ENCODE measurements around the gene NCKAP5. TPM values are rescaled to one million over a fixed set of nuclear protein-coding genes. Genes with fewer than 3 reads are reported as not detected.

Gene NCKAP5
- polyA plus RNA-seq, 1 experiment, result 2.1 TPM

GRCh38 chr2:132963161-132963560 is 605.1 kb downstream of the NCKAP5 start:
- no peak for DNase-seq (ENCODE audit: low read depth)
- ChIA-PET POLR2A (no interaction called here), CTCF (no interaction called here)
- H3K27me3 ChIP-seq (ENCODE audit: control insufficient read depth, insufficient read depth, low read length), result no peaks in the 10 kb centered on the region
- no peaks in the 10 kb centered on the region for H3K36me3 ChIP-seq (ENCODE audit: control insufficient read depth, insufficient read depth, low read length)
- TF ChIP-seq CTCF (IDR thresholded peaks at IDR 0.05; ENCODE audit: insufficient read depth, low read depth, low read length), result no peak
- no peak overlapping the region for H3K4me3 ChIP-seq (ENCODE audit: low read depth, low read length)

GRCh38 chr2:132958887-132959286 is 609.4 kb downstream of the NCKAP5 start:
- POLR2A ChIA-PET, result no interaction called here
- no peak for TF ChIP-seq CTCF (IDR thresholded peaks at IDR 0.05; ENCODE audit: insufficient read depth, low read depth, low read length)
- DNase-seq (ENCODE audit: low read depth), result no peak
- Histone ChIP-seq H3K4me3 (ENCODE audit: low read depth, low read length) (no peak overlapping the region), H3K36me3 (ENCODE audit: control insufficient read depth, insufficient read depth, low read length) (no peaks in the 10 kb centered on the region), H3K27me3 (ENCODE audit: control insufficient read depth, insufficient read depth, low read length) (no peaks in the 10 kb centered on the region)
- CTCF ChIA-PET, result interaction anchor here (1.2 kb wide), 1 partner anchor 20 kb away, joined by 3 read pairs; no protein-coding TSS in a partner anchor

DNA sequence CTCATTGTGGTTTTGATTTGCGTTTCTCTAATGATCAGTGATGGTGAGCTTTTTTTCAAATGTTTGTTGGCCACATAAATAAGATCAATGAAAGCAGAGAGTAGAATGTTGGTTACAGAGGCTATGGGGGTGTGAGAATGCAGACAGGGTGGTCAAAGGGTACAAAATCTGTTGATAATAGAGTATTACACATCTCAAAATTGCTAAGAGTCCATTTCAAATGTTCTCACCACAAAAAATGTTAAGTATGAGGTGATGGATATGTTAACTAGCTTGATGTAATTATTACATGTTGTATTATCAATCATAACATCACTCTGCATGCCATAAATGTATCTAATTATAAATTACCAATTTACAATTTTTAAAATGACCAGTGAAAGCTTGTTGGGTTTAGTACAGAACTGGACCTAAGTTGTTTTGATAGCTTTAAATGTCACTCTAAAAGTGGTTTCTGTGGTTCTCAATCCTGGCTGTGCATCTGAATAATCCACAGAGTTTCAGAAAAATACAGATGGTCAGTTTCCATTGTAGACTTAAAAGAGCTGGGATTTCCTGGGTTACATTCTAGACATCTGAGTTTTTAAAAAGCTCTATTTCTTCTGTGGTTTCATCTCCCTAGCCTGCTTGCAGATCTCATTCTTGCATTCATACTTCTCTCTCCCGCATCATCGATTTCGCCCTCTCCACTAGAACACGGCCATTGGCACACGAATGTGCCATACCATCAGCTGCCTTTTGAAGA is 612.2 kb downstream of the NCKAP5 start:
- Histone ChIP-seq H3K27me3 (ENCODE audit: control insufficient read depth, insufficient read depth, low read length) (no peaks in the 10 kb centered on the region), H3K36me3 (ENCODE audit: control insufficient read depth, insufficient read depth, low read length) (no peaks in the 10 kb centered on the region), H3K4me3 (ENCODE audit: low read depth, low read length) (no peak overlapping the region)
- DNase-seq (ENCODE audit: low read depth), result no peak
- ChIA-PET POLR2A (no interaction called here), CTCF (no interaction called here)
- TF ChIP-seq CTCF (IDR thresholded peaks at IDR 0.05; ENCODE audit: insufficient read depth, low read depth, low read length), result no peak

- no peak for TF ChIP-seq CTCF (IDR thresholded peaks at IDR 0.05; ENCODE audit: insufficient read depth, low read depth, low read length)
- Histone ChIP-seq H3K36me3 (ENCODE audit: control insufficient read depth, insufficient read depth, low read length) (no peaks in the 10 kb centered on the region), H3K27me3 (ENCODE audit: control insufficient read depth, insufficient read depth, low read length) (no peaks in the 10 kb centered on the region), H3K4me3 (ENCODE audit: low read depth, low read length) (no peak overlapping the region)
- POLR2A ChIA-PET, result no interaction called here
- CTCF ChIA-PET, result interaction anchor here (0.6 kb wide), 1 partner anchor 101 kb away, joined by 4 read pairs; no protein-coding TSS in a partner anchor
- no peak for DNase-seq (ENCODE audit: low read depth)
These were observed 614.5 kb downstream of the NCKAP5 start for GRCh38 chr2:132953771-132954170.

DNA sequence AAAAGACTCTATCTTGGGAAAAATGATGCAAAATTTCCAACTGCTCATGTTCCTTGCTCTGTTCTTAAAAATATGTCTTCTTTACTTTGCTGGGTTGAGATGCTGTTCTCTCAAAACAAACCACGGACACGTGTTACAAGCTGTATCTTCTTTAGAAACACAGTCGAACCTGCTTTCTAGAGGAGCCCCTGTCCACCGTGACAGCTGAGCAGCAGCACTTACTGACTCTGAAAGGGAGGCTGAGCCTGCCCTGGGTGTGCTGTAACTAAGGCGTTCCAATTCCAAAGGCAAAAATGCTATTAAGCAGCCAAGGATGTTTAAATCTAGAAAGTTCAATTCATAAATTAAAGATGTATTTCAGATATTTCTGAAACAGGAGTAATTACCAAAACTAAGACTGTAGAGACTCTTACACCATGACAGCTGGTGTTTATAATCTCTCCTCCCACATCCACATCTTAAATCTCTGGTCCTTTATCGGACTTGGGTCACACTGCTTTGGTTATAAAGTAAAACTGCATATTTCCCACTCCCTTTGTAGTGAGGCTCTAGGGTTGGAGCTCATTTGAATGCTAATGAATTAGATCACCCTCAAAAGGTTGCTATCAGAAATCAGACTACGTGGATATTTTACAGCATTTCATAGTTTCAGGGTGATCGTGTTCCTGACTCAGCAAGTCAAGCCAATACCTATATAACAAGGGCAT is 617.1 kb downstream of the NCKAP5 start:
- Histone ChIP-seq H3K27me3 (ENCODE audit: control insufficient read depth, insufficient read depth, low read length) (no peaks in the 10 kb centered on the region), H3K36me3 (ENCODE audit: control insufficient read depth, insufficient read depth, low read length) (no peaks in the 10 kb centered on the region), H3K4me3 (ENCODE audit: low read depth, low read length) (no peak overlapping the region)
- ChIA-PET CTCF (no interaction called here), POLR2A (no interaction called here)
- no peak for DNase-seq (ENCODE audit: low read depth)
- TF ChIP-seq CTCF (IDR thresholded peaks at IDR 0.05; ENCODE audit: insufficient read depth, low read depth, low read length), result no peak
